ENCODE measurements around the gene LIG4. TPM values are rescaled to one million over a fixed set of nuclear protein-coding genes. Genes with fewer than 3 reads are reported as not detected.

Gene LIG4
- total and polyA plus RNA-seq, 9 of the 15 experiments (the other 6 are each of a cell fraction or from before 2014, with no cell fraction given), result 1.5 to 7.8 (median 5.1) TPM

DNA sequence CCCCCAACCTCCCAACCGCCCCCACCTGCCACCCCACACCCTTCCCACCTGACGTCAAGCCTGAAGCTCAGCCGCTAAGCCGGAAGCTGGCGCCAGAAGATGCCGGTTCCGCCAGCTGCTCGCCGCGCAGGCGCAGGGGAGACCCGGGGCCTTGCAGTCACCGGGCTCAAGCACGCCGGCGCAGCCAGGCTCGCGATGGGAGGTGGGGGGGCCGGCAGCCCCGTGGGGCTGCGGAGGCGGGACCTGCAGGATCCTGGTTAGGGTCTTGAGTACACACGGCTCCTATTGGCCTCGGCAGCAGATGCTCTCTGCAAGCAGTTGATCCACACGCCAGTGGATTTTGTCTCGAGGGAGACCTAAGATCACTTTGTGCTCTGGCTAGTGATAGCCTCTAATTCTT is at the start of gene LIG4 (continued):
- TF ChIP-seq GTF2E2 (tag; IDR thresholded peaks at IDR 0.05) (no peak), BRF1 (IDR thresholded peaks at IDR 0.05; ENCODE audit: borderline replicate concordance, extremely low read depth, insufficient read length) (no peak), TEAD4 (IDR thresholded peaks at IDR 0.05; ENCODE audit: low read length) (no peak), TEAD4 (CRISPR knock-in tag; IDR thresholded peaks at IDR 0.05; ENCODE audit: borderline replicate concordance) (no peak), ZNF197 (CRISPR knock-in tag; IDR thresholded peaks at IDR 0.05; ENCODE audit: low read depth) (no peak), ZNF75A (CRISPR knock-in tag; IDR thresholded peaks at IDR 0.05) (no peak), ZNF696 (CRISPR knock-in tag; conservative IDR thresholded peaks at IDR 0.05) (no peak), ZNF785 (CRISPR knock-in tag; IDR thresholded peaks at IDR 0.05) (no peak), NRF1 (conservative IDR thresholded peaks at IDR 0.05 in 1 of 2, IDR thresholded peaks at IDR 0.05 in 1 of 2) (peak; percentile 93), ZZZ3 (IDR thresholded peaks at IDR 0.05) (no peak), TAL1 (IDR thresholded peaks at IDR 0.05) (no peak), HEY1 (CRISPR knock-in tag; IDR thresholded peaks at IDR 0.05; ENCODE audit: borderline replicate concordance) (no peak), SNRNP70 (optimal IDR thresholded peaks at IDR 0.05; ENCODE audit: low read depth, low read length) (no peak), ZNF3 (CRISPR knock-in tag; IDR thresholded peaks at IDR 0.05) (no peak), YBX1 (IDR thresholded peaks at IDR 0.05) (no peak), MCM2 (IDR thresholded peaks at IDR 0.05; ENCODE audit: low read depth) (no peak), SETDB1 (IDR thresholded peaks at IDR 0.05; ENCODE audit: low read length) (no peak), JUNB (CRISPR knock-in tag; conservative IDR thresholded peaks at IDR 0.05) (no peak)
- TF ChIP-seq, protein P1, sequence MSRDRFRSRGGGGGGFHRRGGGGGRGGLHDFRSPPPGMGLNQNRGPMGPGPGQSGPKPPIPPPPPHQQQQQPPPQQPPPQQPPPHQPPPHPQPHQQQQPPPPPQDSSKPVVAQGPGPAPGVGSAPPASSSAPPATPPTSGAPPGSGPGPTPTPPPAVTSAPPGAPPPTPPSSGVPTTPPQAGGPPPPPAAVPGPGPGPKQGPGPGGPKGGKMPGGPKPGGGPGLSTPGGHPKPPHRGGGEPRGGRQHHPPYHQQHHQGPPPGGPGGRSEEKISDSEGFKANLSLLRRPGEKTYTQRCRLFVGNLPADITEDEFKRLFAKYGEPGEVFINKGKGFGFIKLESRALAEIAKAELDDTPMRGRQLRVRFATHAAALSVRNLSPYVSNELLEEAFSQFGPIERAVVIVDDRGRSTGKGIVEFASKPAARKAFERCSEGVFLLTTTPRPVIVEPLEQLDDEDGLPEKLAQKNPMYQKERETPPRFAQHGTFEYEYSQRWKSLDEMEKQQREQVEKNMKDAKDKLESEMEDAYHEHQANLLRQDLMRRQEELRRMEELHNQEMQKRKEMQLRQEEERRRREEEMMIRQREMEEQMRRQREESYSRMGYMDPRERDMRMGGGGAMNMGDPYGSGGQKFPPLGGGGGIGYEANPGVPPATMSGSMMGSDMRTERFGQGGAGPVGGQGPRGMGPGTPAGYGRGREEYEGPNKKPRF (IDR thresholded peaks at IDR 0.05; ENCODE audit: low read depth, low read length), result no peak
- TF ChIP-seq, protein P2, sequence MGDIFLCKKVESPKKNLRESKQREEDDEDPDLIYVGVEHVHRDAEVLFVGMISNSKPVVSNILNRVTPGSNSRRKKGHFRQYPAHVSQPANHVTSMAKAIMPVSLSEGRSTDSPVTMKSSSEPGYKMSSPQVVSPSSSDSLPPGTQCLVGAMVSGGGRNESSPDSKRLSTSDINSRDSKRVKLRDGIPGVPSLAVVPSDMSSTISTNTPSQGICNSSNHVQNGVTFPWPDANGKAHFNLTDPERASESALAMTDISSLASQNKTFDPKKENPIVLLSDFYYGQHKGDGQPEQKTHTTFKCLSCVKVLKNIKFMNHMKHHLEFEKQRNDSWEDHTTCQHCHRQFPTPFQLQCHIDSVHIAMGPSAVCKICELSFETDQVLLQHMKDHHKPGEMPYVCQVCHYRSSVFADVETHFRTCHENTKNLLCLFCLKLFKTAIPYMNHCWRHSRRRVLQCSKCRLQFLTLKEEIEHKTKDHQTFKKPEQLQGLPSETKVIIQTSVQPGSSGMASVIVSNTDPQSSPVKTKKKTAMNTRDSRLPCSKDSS (IDR thresholded peaks at IDR 0.05; ENCODE audit: low read depth, partially characterized antibody), result no peak
- TF ChIP-seq, protein P3, sequence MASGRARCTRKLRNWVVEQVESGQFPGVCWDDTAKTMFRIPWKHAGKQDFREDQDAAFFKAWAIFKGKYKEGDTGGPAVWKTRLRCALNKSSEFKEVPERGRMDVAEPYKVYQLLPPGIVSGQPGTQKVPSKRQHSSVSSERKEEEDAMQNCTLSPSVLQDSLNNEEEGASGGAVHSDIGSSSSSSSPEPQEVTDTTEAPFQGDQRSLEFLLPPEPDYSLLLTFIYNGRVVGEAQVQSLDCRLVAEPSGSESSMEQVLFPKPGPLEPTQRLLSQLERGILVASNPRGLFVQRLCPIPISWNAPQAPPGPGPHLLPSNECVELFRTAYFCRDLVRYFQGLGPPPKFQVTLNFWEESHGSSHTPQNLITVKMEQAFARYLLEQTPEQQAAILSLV (tag; IDR thresholded peaks at IDR 0.05), result no peak
- TF ChIP-seq, protein P4, sequence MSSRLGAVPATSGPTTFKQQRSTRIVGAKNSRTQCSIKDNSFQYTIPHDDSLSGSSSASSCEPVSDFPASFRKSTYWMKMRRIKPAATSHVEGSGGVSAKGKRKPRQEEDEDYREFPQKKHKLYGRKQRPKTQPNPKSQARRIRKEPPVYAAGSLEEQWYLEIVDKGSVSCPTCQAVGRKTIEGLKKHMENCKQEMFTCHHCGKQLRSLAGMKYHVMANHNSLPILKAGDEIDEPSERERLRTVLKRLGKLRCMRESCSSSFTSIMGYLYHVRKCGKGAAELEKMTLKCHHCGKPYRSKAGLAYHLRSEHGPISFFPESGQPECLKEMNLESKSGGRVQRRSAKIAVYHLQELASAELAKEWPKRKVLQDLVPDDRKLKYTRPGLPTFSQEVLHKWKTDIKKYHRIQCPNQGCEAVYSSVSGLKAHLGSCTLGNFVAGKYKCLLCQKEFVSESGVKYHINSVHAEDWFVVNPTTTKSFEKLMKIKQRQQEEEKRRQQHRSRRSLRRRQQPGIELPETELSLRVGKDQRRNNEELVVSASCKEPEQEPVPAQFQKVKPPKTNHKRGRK (tag; IDR thresholded peaks at IDR 0.05), result no peak
- TF ChIP-seq, protein P5, sequence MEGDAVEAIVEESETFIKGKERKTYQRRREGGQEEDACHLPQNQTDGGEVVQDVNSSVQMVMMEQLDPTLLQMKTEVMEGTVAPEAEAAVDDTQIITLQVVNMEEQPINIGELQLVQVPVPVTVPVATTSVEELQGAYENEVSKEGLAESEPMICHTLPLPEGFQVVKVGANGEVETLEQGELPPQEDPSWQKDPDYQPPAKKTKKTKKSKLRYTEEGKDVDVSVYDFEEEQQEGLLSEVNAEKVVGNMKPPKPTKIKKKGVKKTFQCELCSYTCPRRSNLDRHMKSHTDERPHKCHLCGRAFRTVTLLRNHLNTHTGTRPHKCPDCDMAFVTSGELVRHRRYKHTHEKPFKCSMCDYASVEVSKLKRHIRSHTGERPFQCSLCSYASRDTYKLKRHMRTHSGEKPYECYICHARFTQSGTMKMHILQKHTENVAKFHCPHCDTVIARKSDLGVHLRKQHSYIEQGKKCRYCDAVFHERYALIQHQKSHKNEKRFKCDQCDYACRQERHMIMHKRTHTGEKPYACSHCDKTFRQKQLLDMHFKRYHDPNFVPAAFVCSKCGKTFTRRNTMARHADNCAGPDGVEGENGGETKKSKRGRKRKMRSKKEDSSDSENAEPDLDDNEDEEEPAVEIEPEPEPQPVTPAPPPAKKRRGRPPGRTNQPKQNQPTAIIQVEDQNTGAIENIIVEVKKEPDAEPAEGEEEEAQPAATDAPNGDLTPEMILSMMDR (IDR thresholded peaks at IDR 0.05 in 2 of 3, conservative IDR thresholded peaks at IDR 0.05 in 1 of 3; ENCODE audit: insufficient read depth in 2 of 3, low read depth in 1 of 3, low read length in 3 of 3), result no peak
